Activated naive CD8-positive, alpha-beta T cell treated with anti-CD3 and anti-CD28 coated beads, Interleukin-2, amount 50 U/mL, for 24 hours (primary cell): ENCODE measurements around the gene CTNNAL1.
A peak's percentile ranks its signal among the peaks of the same experiment; 100 is the strongest.
"Not testable (repeated sequence)": the region's sequence is repeated elsewhere in the genome, so short reads cannot be mapped to it uniquely, and the experiment has no call there.

Experiments used
- ATAC-seq: fragments of 150-1000 bp; cut with Tn5 transposase; one replicate; pipeline ENCODE4 v1.10.0; 2021
- DNase-seq: peaks from one replicate; pipeline ENCODE4 v3.0.0; 2021
- H3K27ac Mint-ChIP-seq: one replicate; pipeline ENCODE4 v1.8.0; 2021; ENCODE audit warnings: mild to moderate bottlenecking, mixed read lengths
- H3K27me3 Mint-ChIP-seq: one replicate; pipeline ENCODE4 v1.8.0; 2021; ENCODE audit warnings: mixed read lengths
- H3K36me3 Mint-ChIP-seq: one replicate; pipeline ENCODE4 v1.8.0; 2021; ENCODE audit warnings: low read depth, mixed read lengths
- H3K4me1 Mint-ChIP-seq: one replicate; pipeline ENCODE4 v1.8.0; 2021; ENCODE audit warnings: mixed read lengths
- H3K4me3 Mint-ChIP-seq: one replicate; pipeline ENCODE4 v1.8.0; 2021; ENCODE audit warnings: mild to moderate bottlenecking, moderate library complexity, mixed read lengths
- H3K9me3 Mint-ChIP-seq: one replicate; pipeline ENCODE4 v1.8.0; 2021; ENCODE audit warnings: mixed read lengths

The CTNNAL1 gene

GRCh38 chr9:108905494-108905893 lies 107.8 kb downstream of the CTNNAL1 start:
- Mint-ChIP-seq H3K36me3 (peaks cover 57% of the 10 kb centered on the region), H3K27ac (no peak overlapping the region), H3K4me3 (no peak overlapping the region), H3K9me3 (no peaks in the 10 kb centered on the region), H3K27me3 (no peaks in the 10 kb centered on the region), H3K4me1 (no peaks in the 10 kb centered on the region)
- DNase-seq (no peak), ATAC-seq (no peak)

- Mint-ChIP-seq H3K4me1 (no peaks in the 10 kb centered on the region), H3K36me3 (peaks cover 52% of the 10 kb centered on the region), H3K27me3 (no peaks in the 10 kb centered on the region), H3K27ac (peak overlapping the region; percentile 24), H3K4me3 (no peak overlapping the region), H3K9me3 (no peaks in the 10 kb centered on the region)
- DNase-seq = no peak
- ATAC-seq = no peak
Observed at GRCh38 chr9:108904161-108904560, 109.1 kb downstream of the CTNNAL1 start.

GRCh38 chr9:108903420-108904103 lies 109.7 kb downstream of the CTNNAL1 start:
- Mint-ChIP-seq H3K9me3 (no peaks in the 10 kb centered on the region), H3K4me3 (no peak overlapping the region), H3K36me3 (peaks cover 48% of the 10 kb centered on the region), H3K27ac (no peak overlapping the region), H3K4me1 (no peaks in the 10 kb centered on the region), H3K27me3 (no peaks in the 10 kb centered on the region)
- DNase-seq (no peak), ATAC-seq (no peak)

GRCh38 chr9:108900176-108900575 lies 113.1 kb downstream of the CTNNAL1 start:
- no peaks in the 10 kb centered on the region for H3K27me3 Mint-ChIP-seq
- H3K27ac Mint-ChIP-seq = no peak overlapping the region
- H3K9me3 Mint-ChIP-seq = no peaks in the 10 kb centered on the region
- DNase-seq (no peak), ATAC-seq (no peak)
- no peak overlapping the region for H3K4me3 Mint-ChIP-seq
- H3K4me1 Mint-ChIP-seq = no peaks in the 10 kb centered on the region
- peaks cover 56% of the 10 kb centered on the region for H3K36me3 Mint-ChIP-seq

GRCh38 chr9:108899023-108899695 lies 114.1 kb downstream of the CTNNAL1 start:
- H3K27ac Mint-ChIP-seq, H3K4me3 Mint-ChIP-seq, H3K9me3 Mint-ChIP-seq, H3K27me3 Mint-ChIP-seq, DNase-seq, H3K4me1 Mint-ChIP-seq, ATAC-seq: not testable (repeated sequence)
- peaks cover 63% of the 10 kb centered on the region for H3K36me3 Mint-ChIP-seq

- DNase-seq (no peak), ATAC-seq (no peak)
- Mint-ChIP-seq H3K9me3 (no peaks in the 10 kb centered on the region), H3K27me3 (no peaks in the 10 kb centered on the region), H3K4me1 (no peaks in the 10 kb centered on the region), H3K4me3 (no peak overlapping the region), H3K36me3 (peaks cover 62% of the 10 kb centered on the region), H3K27ac (no peak overlapping the region)
Observed at GRCh38 chr9:108897324-108898096, 115.8 kb downstream of the CTNNAL1 start.

GRCh38 chr9:108894225-108894997 lies 118.9 kb downstream of the CTNNAL1 start:
- H3K36me3 Mint-ChIP-seq = peaks cover 71% of the 10 kb centered on the region
- H3K9me3 Mint-ChIP-seq = no peaks in the 10 kb centered on the region
- peaks cover 2% of the 10 kb centered on the region for H3K4me1 Mint-ChIP-seq
- no peak for ATAC-seq
- no peak overlapping the region for H3K27ac Mint-ChIP-seq
- H3K27me3 Mint-ChIP-seq = no peaks in the 10 kb centered on the region
- no peak for DNase-seq
- H3K4me3 Mint-ChIP-seq = no peak overlapping the region
